ENCODE measurements around the gene ISG15.

ISG15 gene

GRCh38 chr1:1058921-1059493 lies 45.7 kb downstream of the ISG15 start:
- Histone ChIP-seq H3K9me3 (ENCODE audit: insufficient read depth, low read depth, low read length) (no peaks in the 10 kb centered on the region), H3K4me3 (ENCODE audit: low read length, poor library complexity, severe bottlenecking) (peak overlapping the region; percentile 69), H3K9ac (ENCODE audit: low read depth, low read length, poor library complexity, severe bottlenecking) (peak overlapping the region; percentile 50), H3F3A (ENCODE audit: low read depth) (no peaks in the 10 kb centered on the region), H3K4me2 (ENCODE audit: low read depth, low read length, poor library complexity, severe bottlenecking) (peak overlapping the region; percentile 77), H3K36me3 (ENCODE audit: insufficient read depth, low read length) (no peaks in the 10 kb centered on the region), H4K20me1 (ENCODE audit: insufficient read depth, low read length, poor library complexity, severe bottlenecking) (no peaks in the 10 kb centered on the region), H3K9me2 (replicated peaks; ENCODE audit: low read depth, low read length) (no peaks in the 10 kb centered on the region), H3K79me2 (ENCODE audit: insufficient read depth, low read length) (no peaks in the 10 kb centered on the region), H3K27me3 (ENCODE audit: insufficient read depth, low read length, poor library complexity, severe bottlenecking) (no peaks in the 10 kb centered on the region), H2AFZ (ENCODE audit: low read length) (peak overlapping the region; percentile 70; the same call in 1 of the 2 replicates), H3K4me1 (ENCODE audit: insufficient read depth, low read length, poor library complexity, severe bottlenecking) (peaks cover 7% of the 10 kb centered on the region)
- no peak for TF ChIP-seq EZH2phosphoT487 (IDR thresholded peaks at IDR 0.05; ENCODE audit: borderline replicate concordance)
- TF ChIP-seq CTCF (conservative IDR thresholded peaks at IDR 0.05; ENCODE audit: low read length) = peak; percentile 54

GRCh38 chr1:1059494-1060280 lies 46.4 kb downstream of the ISG15 start:
- TF ChIP-seq EZH2phosphoT487 (IDR thresholded peaks at IDR 0.05; ENCODE audit: borderline replicate concordance) = no peak
- H3K4me3 ChIP-seq (ENCODE audit: low read length, poor library complexity, severe bottlenecking) = peak overlapping the region; percentile 69
- peak overlapping the region; percentile 77 for H3K4me2 ChIP-seq (ENCODE audit: low read depth, low read length, poor library complexity, severe bottlenecking)
- H3K9ac ChIP-seq (ENCODE audit: low read depth, low read length, poor library complexity, severe bottlenecking) = peak overlapping the region; percentile 50
- H3K36me3 ChIP-seq (ENCODE audit: insufficient read depth, low read length) = no peaks in the 10 kb centered on the region
- H3K9me2 ChIP-seq (replicated peaks; ENCODE audit: low read depth, low read length) = no peaks in the 10 kb centered on the region
- no peaks in the 10 kb centered on the region for H4K20me1 ChIP-seq (ENCODE audit: insufficient read depth, low read length, poor library complexity, severe bottlenecking)
- H3K4me1 ChIP-seq (ENCODE audit: insufficient read depth, low read length, poor library complexity, severe bottlenecking) = peaks cover 7% of the 10 kb centered on the region
- no peaks in the 10 kb centered on the region for H3F3A ChIP-seq (ENCODE audit: low read depth)
- peak overlapping the region; percentile 70; the same call in 1 of the 2 replicates for H2AFZ ChIP-seq (ENCODE audit: low read length)
- no peaks in the 10 kb centered on the region for H3K27me3 ChIP-seq (ENCODE audit: insufficient read depth, low read length, poor library complexity, severe bottlenecking)
- H3K9me3 ChIP-seq (ENCODE audit: insufficient read depth, low read depth, low read length) = no peaks in the 10 kb centered on the region
- no peaks in the 10 kb centered on the region for H3K79me2 ChIP-seq (ENCODE audit: insufficient read depth, low read length)

- Histone ChIP-seq H3K36me3 (ENCODE audit: insufficient read depth, low read length) (no peaks in the 10 kb centered on the region), H3K4me2 (ENCODE audit: low read depth, low read length, poor library complexity, severe bottlenecking) (peak overlapping the region; percentile 77), H3K9ac (ENCODE audit: low read depth, low read length, poor library complexity, severe bottlenecking) (no peak overlapping the region), H3K4me1 (ENCODE audit: insufficient read depth, low read length, poor library complexity, severe bottlenecking) (peaks cover 7% of the 10 kb centered on the region), H2AFZ (ENCODE audit: low read length) (no peak overlapping the region), H3K27me3 (ENCODE audit: insufficient read depth, low read length, poor library complexity, severe bottlenecking) (no peaks in the 10 kb centered on the region), H3K9me2 (replicated peaks; ENCODE audit: low read depth, low read length) (no peaks in the 10 kb centered on the region), H4K20me1 (ENCODE audit: insufficient read depth, low read length, poor library complexity, severe bottlenecking) (no peaks in the 10 kb centered on the region), H3K79me2 (ENCODE audit: insufficient read depth, low read length) (no peaks in the 10 kb centered on the region), H3F3A (ENCODE audit: low read depth) (no peaks in the 10 kb centered on the region), H3K9me3 (ENCODE audit: insufficient read depth, low read depth, low read length) (no peaks in the 10 kb centered on the region), H3K4me3 (ENCODE audit: low read length, poor library complexity, severe bottlenecking) (no peak overlapping the region)
- TF ChIP-seq EZH2phosphoT487 (IDR thresholded peaks at IDR 0.05; ENCODE audit: borderline replicate concordance) (no peak), CTCF (conservative IDR thresholded peaks at IDR 0.05; ENCODE audit: low read length) (no peak)
Measured at GRCh38 chr1:1060281-1061000, 47.1 kb downstream of the ISG15 start.

All from Loucy (cell line).